Calu3 (cell line): ENCODE data around the gene CTIF. TPM values are rescaled to one million over a fixed set of nuclear protein-coding genes. Genes with fewer than 3 reads are reported as not detected.

Source experiments
- BruUV-seq: library from RNA; stranded (reverse); fragments of 400-500 nt; replicated peaks from 2 replicates; lab custom pipeline; 2021; lab: Mats Ljungman, UMichigan
- CTCF ChIA-PET: fragments of 300-600 bp; sonication (Branson Sonifier 250); formaldehyde crosslinking; loops from one replicate; lab custom pipeline; 2022; ENCODE audit warnings: antibody characterized with exemption; lab: Charles Lee
- DNase-seq: peaks from one replicate; pipeline ENCODE4 v3.0.0; 2022
- H3K27ac Mint-ChIP-seq: one replicate; pipeline ENCODE4 v1.8.0; 2022; ENCODE audit warnings: mixed read lengths; ENCODE audit not compliant: unreplicated experiment
- H3K27me3 Mint-ChIP-seq: one replicate; pipeline ENCODE4 v1.8.0; 2022; ENCODE audit warnings: mixed read lengths; ENCODE audit not compliant: unreplicated experiment
- H3K36me3 Mint-ChIP-seq: one replicate; pipeline ENCODE4 v1.8.0; 2022; ENCODE audit warnings: mild to moderate bottlenecking, moderate library complexity, mixed read lengths; ENCODE audit not compliant: insufficient read depth, unreplicated experiment
- H3K4me1 Mint-ChIP-seq: one replicate; pipeline ENCODE4 v1.8.0; 2022; ENCODE audit warnings: mild to moderate bottlenecking, low read depth, mixed read lengths; ENCODE audit not compliant: unreplicated experiment
- H3K4me3 Mint-ChIP-seq: one replicate; pipeline ENCODE4 v1.8.0; 2022; ENCODE audit warnings: mild to moderate bottlenecking, low read depth, moderate library complexity, mixed read lengths; ENCODE audit not compliant: unreplicated experiment
- H3K9me3 Mint-ChIP-seq: one replicate; pipeline ENCODE4 v1.8.0; 2022; ENCODE audit warnings: low read depth, mixed read lengths; ENCODE audit not compliant: unreplicated experiment
- CTCF ChIP-seq: fragments of 200-600 bp; IDR thresholded peaks from one replicate; pipeline ENCODE4 v1.8.0; 2022; ENCODE audit warnings: antibody characterized with exemption; ENCODE audit not compliant: unreplicated experiment
- intact Hi-C: fragments of 100-400 bp; cut with micrococcal nuclease; formaldehyde crosslinking; loops from one replicate; pipeline ENCODE4 v1.10.0; 2022; ENCODE audit not compliant: unreplicated experiment
- total RNA-seq: library from RNA; stranded (reverse); gene quantifications from 2 replicates; pipeline ENCODE4 v1.2.3, GENCODE V29; 2022

Gene CTIF
- total RNA-seq, 1 experiment from 2014 or later = 40.8 TPM

GRCh38 chr18:48740851-48741485 lies 202.1 kb downstream of the CTIF start:
- H3K27me3 Mint-ChIP-seq = no peaks in the 10 kb centered on the region
- TF ChIP-seq CTCF = no peak
- CTCF ChIA-PET = no interaction called here
- no TSS peak for BruUV-seq
- H3K4me3 Mint-ChIP-seq = no peak overlapping the region
- H3K27ac Mint-ChIP-seq = no peak overlapping the region
- no peak for DNase-seq
- intact Hi-C loops = no loop called here
- no peaks in the 10 kb centered on the region for H3K9me3 Mint-ChIP-seq
- no peaks in the 10 kb centered on the region for H3K36me3 Mint-ChIP-seq
- no peaks in the 10 kb centered on the region for H3K4me1 Mint-ChIP-seq

GRCh38 chr18:48741866-48742265 lies 203.0 kb downstream of the CTIF start:
- no peak for DNase-seq
- no peak overlapping the region for H3K4me3 Mint-ChIP-seq
- H3K36me3 Mint-ChIP-seq = no peaks in the 10 kb centered on the region
- no peak overlapping the region for H3K27ac Mint-ChIP-seq
- H3K9me3 Mint-ChIP-seq = no peaks in the 10 kb centered on the region
- intact Hi-C loops = no loop called here
- no TSS peak for BruUV-seq
- CTCF ChIA-PET = interaction anchor here (1.3 kb wide), 1 partner anchor 9 kb away, joined by 3 read pairs; no protein-coding TSS in a partner anchor
- H3K27me3 Mint-ChIP-seq = no peaks in the 10 kb centered on the region
- no peak for TF ChIP-seq CTCF
- H3K4me1 Mint-ChIP-seq = no peaks in the 10 kb centered on the region

GRCh38 chr18:48742304-48742703 lies 203.5 kb downstream of the CTIF start:
- Mint-ChIP-seq H3K36me3 (no peaks in the 10 kb centered on the region), H3K4me1 (no peaks in the 10 kb centered on the region), H3K4me3 (no peak overlapping the region), H3K9me3 (no peaks in the 10 kb centered on the region), H3K27ac (no peak overlapping the region), H3K27me3 (no peaks in the 10 kb centered on the region)
- no peak for TF ChIP-seq CTCF
- no peak for DNase-seq
- no TSS peak for BruUV-seq
- CTCF ChIA-PET = interaction anchor here (1.3 kb wide), 1 partner anchor 9 kb away, joined by 3 read pairs; no protein-coding TSS in a partner anchor
- intact Hi-C loops = no loop called here

GRCh38 chr18:48742706-48743475 lies 204.1 kb downstream of the CTIF start:
- Mint-ChIP-seq H3K27ac (no peak overlapping the region), H3K4me1 (no peaks in the 10 kb centered on the region), H3K36me3 (no peaks in the 10 kb centered on the region), H3K9me3 (no peaks in the 10 kb centered on the region), H3K27me3 (no peaks in the 10 kb centered on the region), H3K4me3 (no peak overlapping the region)
- DNase-seq = no peak
- BruUV-seq = no TSS peak
- no peak for TF ChIP-seq CTCF
- CTCF ChIA-PET = interaction anchor here (1.3 kb wide), 1 partner anchor 10 kb away, joined by 3 read pairs; no protein-coding TSS in a partner anchor
- intact Hi-C loops = no loop called here
